Testis (tissue), 2 donors: ENCODE data around the gene CREB3L4.

Experiments used
- POLR2A ChIP-seq: fragments of 450-650 bp; IDR thresholded peaks from one replicate; pipeline ENCODE4 v1.6.1; 2017; ENCODE audit warnings: antibody characterized with exemption, mild to moderate bottlenecking, moderate library complexity
- TF ChIP-seq, protein P1 (sequence below), 3 experiments: fragments of 450-650 bp in 2 of 3; fragments of 200-600 bp in 1 of 3; sonication (generic) in 1 of 3; IDR thresholded peaks; one replicate each; pipeline ENCODE4 v1.5.1; 2016 to 2019; ENCODE audit warnings: antibody characterized with exemption in 3 of 3, mild to moderate bottlenecking in 2 of 3, moderate library complexity in 1 of 3

DNA sequence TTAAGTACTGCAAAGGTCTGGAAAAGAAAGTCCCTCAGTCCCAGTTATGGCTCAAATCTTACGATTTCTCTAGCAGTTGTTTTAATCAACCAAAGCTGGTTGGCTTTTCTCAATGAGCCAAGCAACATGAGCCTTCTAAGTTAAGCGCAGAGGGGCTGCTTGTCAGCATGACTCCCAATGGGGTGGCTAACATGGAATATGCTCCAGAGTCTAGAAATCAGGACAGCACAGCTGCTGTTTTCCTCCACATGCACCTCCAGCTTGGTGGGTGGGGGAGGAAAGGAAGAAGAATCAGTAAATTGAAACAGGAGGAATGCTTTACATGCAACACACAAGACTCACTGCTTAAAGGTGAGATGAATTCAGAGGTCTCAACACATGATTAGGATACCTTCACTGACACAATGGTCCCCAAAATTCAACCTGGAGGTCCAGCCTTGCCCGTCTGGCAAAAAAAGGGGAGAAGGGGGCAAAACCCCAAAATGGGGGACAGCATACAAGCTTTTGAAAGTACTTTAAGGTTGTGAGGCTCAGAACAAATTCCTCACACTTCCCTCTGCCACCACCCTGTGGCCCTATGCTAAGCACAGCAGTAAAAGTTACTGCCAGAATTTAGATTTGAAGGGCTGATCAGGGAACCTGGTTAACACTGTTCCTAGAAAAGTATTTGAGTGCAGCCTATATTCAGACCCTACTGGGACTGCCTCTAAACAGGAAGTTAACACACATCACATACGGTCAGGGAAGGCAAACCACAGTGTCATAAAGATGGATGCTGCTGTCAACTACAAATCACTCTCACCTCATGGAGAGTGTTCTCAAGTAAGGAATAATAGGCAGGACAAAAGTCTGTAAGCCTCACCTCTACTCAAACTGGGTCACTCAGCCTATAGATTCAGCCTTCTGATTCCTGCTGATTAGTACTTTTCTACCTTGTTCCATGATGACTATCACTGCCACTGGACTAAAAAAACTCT lies 47.5 kb upstream of the CREB3L4 start:
- TF ChIP-seq, protein P1, sequence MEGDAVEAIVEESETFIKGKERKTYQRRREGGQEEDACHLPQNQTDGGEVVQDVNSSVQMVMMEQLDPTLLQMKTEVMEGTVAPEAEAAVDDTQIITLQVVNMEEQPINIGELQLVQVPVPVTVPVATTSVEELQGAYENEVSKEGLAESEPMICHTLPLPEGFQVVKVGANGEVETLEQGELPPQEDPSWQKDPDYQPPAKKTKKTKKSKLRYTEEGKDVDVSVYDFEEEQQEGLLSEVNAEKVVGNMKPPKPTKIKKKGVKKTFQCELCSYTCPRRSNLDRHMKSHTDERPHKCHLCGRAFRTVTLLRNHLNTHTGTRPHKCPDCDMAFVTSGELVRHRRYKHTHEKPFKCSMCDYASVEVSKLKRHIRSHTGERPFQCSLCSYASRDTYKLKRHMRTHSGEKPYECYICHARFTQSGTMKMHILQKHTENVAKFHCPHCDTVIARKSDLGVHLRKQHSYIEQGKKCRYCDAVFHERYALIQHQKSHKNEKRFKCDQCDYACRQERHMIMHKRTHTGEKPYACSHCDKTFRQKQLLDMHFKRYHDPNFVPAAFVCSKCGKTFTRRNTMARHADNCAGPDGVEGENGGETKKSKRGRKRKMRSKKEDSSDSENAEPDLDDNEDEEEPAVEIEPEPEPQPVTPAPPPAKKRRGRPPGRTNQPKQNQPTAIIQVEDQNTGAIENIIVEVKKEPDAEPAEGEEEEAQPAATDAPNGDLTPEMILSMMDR (IDR thresholded peaks at IDR 0.05), result no peak
- TF ChIP-seq POLR2A, result no peak
